Osteoblast (primary cell): ENCODE measurements around the gene CWH43. TPM values are rescaled to one million over a fixed set of nuclear protein-coding genes. Genes with fewer than 3 reads are reported as not detected.

Experiments
- DNase-seq: peaks from one replicate; pipeline ENCODE4 v3.0.0; 2011; ENCODE audit warnings: low spot score, mixed read lengths; ENCODE audit not compliant: insufficient read length; ENCODE audit errors: missing footprints
- H2AFZ ChIP-seq: 2 replicates; pipeline ENCODE4 v1.6.0; 2011; ENCODE audit warnings: mild to moderate bottlenecking, low read length
- H3K27ac ChIP-seq: 2 replicates; pipeline ENCODE4 v1.5.1; 2011; ENCODE audit warnings: mild to moderate bottlenecking, low read depth, low read length, moderate library complexity
- H3K27me3 ChIP-seq: 2 replicates; pipeline ENCODE4 v1.6.0; 2012; ENCODE audit warnings: mild to moderate bottlenecking, control low read depth, inconsistent platforms, low read length, moderate library complexity; ENCODE audit not compliant: insufficient read depth
- H3K36me3 ChIP-seq: 2 replicates; pipeline ENCODE4 v1.5.1; 2011; ENCODE audit warnings: mild to moderate bottlenecking, low read length, control low read depth, moderate library complexity; ENCODE audit not compliant: insufficient read depth
- H3K4me1 ChIP-seq: 2 replicates; pipeline ENCODE4 v1.5.1; 2011; ENCODE audit warnings: mild to moderate bottlenecking, low read length, control low read depth, moderate library complexity; ENCODE audit not compliant: insufficient read depth
- H3K4me2 ChIP-seq: 2 replicates; pipeline ENCODE4 v1.6.0; 2011; ENCODE audit warnings: mild to moderate bottlenecking, low read length; ENCODE audit not compliant: insufficient read depth
- H3K4me3 ChIP-seq: fragments of 200-600 bp; sonication (generic); 3 replicates; pipeline ENCODE4 v1.5.1; 2012; ENCODE audit warnings: mild to moderate bottlenecking, low read length, inconsistent platforms; ENCODE audit not compliant: insufficient read depth
- H3K79me2 ChIP-seq: 2 replicates; pipeline ENCODE4 v1.6.0; 2012; ENCODE audit warnings: mild to moderate bottlenecking, low read length, control low read depth, inconsistent platforms; ENCODE audit not compliant: insufficient read depth
- H3K9me3 ChIP-seq: 2 replicates; pipeline ENCODE4 v1.5.1; 2011; ENCODE audit warnings: low read depth, low read length, control low read depth
- H4K20me1 ChIP-seq: 2 replicates; pipeline ENCODE4 v1.6.0; 2012; ENCODE audit warnings: mild to moderate bottlenecking, low read length, control low read depth; ENCODE audit not compliant: insufficient read depth
- total RNA-seq: library from RNA; depleted of rRNA; stranded (reverse); fragments of >200 nt; gene quantifications from 2 replicates; pipeline ENCODE4 v1.2.3, GENCODE V29; 2012
- TF ChIP-seq, protein P1 (sequence below): IDR thresholded peaks from 2 replicates; pipeline ENCODE4 v1.5.1; 2011; ENCODE audit warnings: mild to moderate bottlenecking, low read depth, low read length, moderate library complexity; ENCODE audit errors: extremely low read depth

CWH43 gene
- total RNA-seq, 1 donor = not detected

DNA sequence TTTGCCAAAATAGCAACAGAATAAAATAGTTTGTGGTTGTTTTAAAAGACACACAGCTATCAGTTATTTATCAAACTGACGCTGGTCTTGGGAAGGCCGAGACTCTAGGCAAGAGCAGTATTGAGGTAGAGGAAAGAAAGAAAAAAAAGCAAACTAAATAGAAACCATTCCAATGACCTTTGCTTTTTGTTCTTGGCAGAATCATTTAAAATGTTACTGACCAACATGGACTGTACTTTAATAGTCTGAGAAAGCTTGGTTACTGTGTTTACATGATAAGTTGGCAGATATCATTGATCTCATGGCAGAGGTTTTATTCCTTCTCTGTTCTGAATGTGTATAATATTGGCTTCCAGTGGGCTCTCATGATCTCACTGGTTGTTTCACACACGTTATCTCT, 11.9 kb downstream of the CWH43 start:
- H3K27ac ChIP-seq = no peak overlapping the region

GRCh38 chr4:48998440-48998839, 12.4 kb downstream of the CWH43 start:
- Histone ChIP-seq H3K36me3 (no peaks in the 10 kb centered on the region), H2AFZ (no peak overlapping the region), H3K4me2 (no peak overlapping the region), H3K9me3 (no peaks in the 10 kb centered on the region), H3K79me2 (no peaks in the 10 kb centered on the region), H3K27me3 (peaks cover 2% of the 10 kb centered on the region), H3K4me1 (no peaks in the 10 kb centered on the region), H3K27ac (no peak overlapping the region), H3K4me3 (no peak overlapping the region), H4K20me1 (no peaks in the 10 kb centered on the region)
- no peak for DNase-seq
- TF ChIP-seq, protein P1, sequence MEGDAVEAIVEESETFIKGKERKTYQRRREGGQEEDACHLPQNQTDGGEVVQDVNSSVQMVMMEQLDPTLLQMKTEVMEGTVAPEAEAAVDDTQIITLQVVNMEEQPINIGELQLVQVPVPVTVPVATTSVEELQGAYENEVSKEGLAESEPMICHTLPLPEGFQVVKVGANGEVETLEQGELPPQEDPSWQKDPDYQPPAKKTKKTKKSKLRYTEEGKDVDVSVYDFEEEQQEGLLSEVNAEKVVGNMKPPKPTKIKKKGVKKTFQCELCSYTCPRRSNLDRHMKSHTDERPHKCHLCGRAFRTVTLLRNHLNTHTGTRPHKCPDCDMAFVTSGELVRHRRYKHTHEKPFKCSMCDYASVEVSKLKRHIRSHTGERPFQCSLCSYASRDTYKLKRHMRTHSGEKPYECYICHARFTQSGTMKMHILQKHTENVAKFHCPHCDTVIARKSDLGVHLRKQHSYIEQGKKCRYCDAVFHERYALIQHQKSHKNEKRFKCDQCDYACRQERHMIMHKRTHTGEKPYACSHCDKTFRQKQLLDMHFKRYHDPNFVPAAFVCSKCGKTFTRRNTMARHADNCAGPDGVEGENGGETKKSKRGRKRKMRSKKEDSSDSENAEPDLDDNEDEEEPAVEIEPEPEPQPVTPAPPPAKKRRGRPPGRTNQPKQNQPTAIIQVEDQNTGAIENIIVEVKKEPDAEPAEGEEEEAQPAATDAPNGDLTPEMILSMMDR = no peak

More for the DNA sequence above, 11.9 kb downstream of the CWH43 start:
- H3K4me2 ChIP-seq = no peak overlapping the region
- H2AFZ ChIP-seq = no peak overlapping the region
- H4K20me1 ChIP-seq = no peaks in the 10 kb centered on the region
- H3K36me3 ChIP-seq = no peaks in the 10 kb centered on the region
- H3K4me3 ChIP-seq = no peak overlapping the region
- H3K9me3 ChIP-seq = no peaks in the 10 kb centered on the region
- no peaks in the 10 kb centered on the region for H3K4me1 ChIP-seq
- no peak for DNase-seq
- peaks cover 2% of the 10 kb centered on the region for H3K27me3 ChIP-seq
- H3K79me2 ChIP-seq = no peaks in the 10 kb centered on the region
- TF ChIP-seq, protein P1 = no peak

DNA sequence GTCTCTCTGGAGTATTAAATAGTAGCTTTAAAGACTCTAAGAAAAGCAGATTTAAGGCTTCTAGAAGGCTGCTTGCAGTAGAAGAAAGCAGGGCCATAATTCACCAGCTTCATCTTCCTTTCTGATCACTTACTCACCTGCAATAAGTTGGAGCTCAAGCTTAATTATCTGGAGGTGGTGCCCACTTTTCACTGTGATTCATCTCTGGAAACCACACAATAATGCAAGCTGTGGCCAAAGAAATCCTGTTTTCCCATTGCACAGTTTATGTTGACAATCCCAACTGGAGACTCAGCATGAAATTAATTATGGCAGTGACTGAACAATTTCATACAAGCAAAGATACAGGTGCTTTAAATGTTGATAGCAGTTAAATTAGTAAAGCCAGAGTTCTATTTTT, 14.7 kb downstream of the CWH43 start:
- no peak for DNase-seq
- H3K79me2 ChIP-seq = no peaks in the 10 kb centered on the region
- H3K4me3 ChIP-seq = no peak overlapping the region
- no peaks in the 10 kb centered on the region for H3K4me1 ChIP-seq
- no peaks in the 10 kb centered on the region for H3K9me3 ChIP-seq
- no peak overlapping the region for H2AFZ ChIP-seq
- TF ChIP-seq, protein P1 = no peak
- no peaks in the 10 kb centered on the region for H3K36me3 ChIP-seq
- H3K27me3 ChIP-seq = no peaks in the 10 kb centered on the region
- no peak overlapping the region for H3K4me2 ChIP-seq
- no peaks in the 10 kb centered on the region for H4K20me1 ChIP-seq
- no peak overlapping the region for H3K27ac ChIP-seq

GRCh38 chr4:49002931-49003330, 16.9 kb downstream of the CWH43 start:
- no peak overlapping the region for H2AFZ ChIP-seq
- no peak overlapping the region for H3K27ac ChIP-seq
- no peaks in the 10 kb centered on the region for H4K20me1 ChIP-seq
- no peaks in the 10 kb centered on the region for H3K4me1 ChIP-seq
- no peak overlapping the region for H3K4me3 ChIP-seq
- no peaks in the 10 kb centered on the region for H3K9me3 ChIP-seq
- TF ChIP-seq, protein P1 = no peak
- no peaks in the 10 kb centered on the region for H3K79me2 ChIP-seq
- no peak overlapping the region for H3K4me2 ChIP-seq
- H3K27me3 ChIP-seq = no peaks in the 10 kb centered on the region
- DNase-seq = no peak
- H3K36me3 ChIP-seq = no peaks in the 10 kb centered on the region
